HCT116 (cell line): ENCODE results near the gene UVRAG. TPM values are rescaled to one million over a fixed set of nuclear protein-coding genes. Genes with fewer than 3 reads are reported as not detected.

Experiments
- ATAC-seq: fragments of 200-7000 bp; cut with Tn5 transposase; 2 replicates; pipeline ENCODE4 v1.9.1; 2020; ENCODE audit warnings: mild to moderate bottlenecking, moderate library complexity
- BruUV-seq: library from RNA; stranded (reverse); fragments of 400-500 nt; replicated peaks from 2 replicates; lab custom pipeline; 2021; lab: Mats Ljungman, UMichigan
- CTCF ChIA-PET: fragments of 300-600 bp; sonication (Branson Sonifier 250); formaldehyde crosslinking; loops from one replicate; lab custom pipeline; 2021; ENCODE audit warnings: antibody characterized with exemption; lab: Charles Lee
- POLR2A ChIA-PET: fragments of 300-600, 350-600 bp; sonication (Branson Sonifier 250); formaldehyde crosslinking; loops from one replicate; lab custom pipeline; 2021; ENCODE audit warnings: antibody characterized with exemption; lab: Charles Lee
- RAD21 ChIA-PET, 2 experiments: fragments of 300-600 bp; sonication (Branson Sonifier 250); formaldehyde crosslinking; loops; one replicate each; lab custom pipeline; 2023; ENCODE audit warnings: low total read pairs in 2 of 2; ENCODE audit not compliant: uncharacterized antibody in 2 of 2, unreplicated experiment in 2 of 2, low non-redundant PET in 1 of 2; lab: Charles Lee
- DNase-seq: peaks from one replicate; pipeline ENCODE4 v3.0.0-alpha.2; 2010; ENCODE audit warnings: low read depth, low spot score
- H2AFZ ChIP-seq: fragments of 200-600 bp; shearing (Covaris generic), sonication (generic); 2 replicates; pipeline ENCODE4 v1.6.1; 2017; ENCODE audit warnings: low read depth, mixed run types, mixed read lengths, antibody characterized with exemption, low read length; ENCODE audit not compliant: poor library complexity, severe bottlenecking
- H3K27ac ChIP-seq: 2 replicates; pipeline ENCODE4 v1.5.1; 2012; ENCODE audit warnings: low read depth, low read length
- H3K27me3 ChIP-seq: fragments of 200-600 bp; sonication (generic); 2 replicates; pipeline ENCODE4 v1.6.1; 2016; ENCODE audit warnings: mixed run types, low read length, mixed read lengths; ENCODE audit not compliant: insufficient read depth
- H3K36me3 ChIP-seq, 2 experiments: fragments of 200-500 bp in 1 of 2; fragments of 200-600 bp in 1 of 2; sonication (Bioruptor generic) in 1 of 2; sonication (generic) in 1 of 2; 2 replicates each; pipeline versions ENCODE4 v1.5.1 to v1.6.1; 2014 to 2016; ENCODE audit warnings: low read length in 2 of 2, inconsistent platforms in 1 of 2, mixed read lengths in 1 of 2, mixed run types in 1 of 2; ENCODE audit not compliant: insufficient read depth in 2 of 2, control insufficient read depth in 1 of 2
- H3K4me1 ChIP-seq, 2 experiments: fragments of 200-600 bp in 1 of 2; sonication (generic) in 1 of 2; 2 replicates each; pipeline versions ENCODE4 v1.5.1 to v1.6.1; 2012 to 2017; ENCODE audit warnings: low read length in 2 of 2, inconsistent platforms in 1 of 2, mild to moderate bottlenecking in 1 of 2, mixed read lengths in 1 of 2, mixed run types in 1 of 2, moderate library complexity in 1 of 2; ENCODE audit not compliant: insufficient read depth in 2 of 2, control insufficient read depth in 1 of 2
- H3K4me2 ChIP-seq: fragments of 200-600 bp; sonication (generic); 2 replicates; pipeline ENCODE4 v1.6.1; 2017; ENCODE audit warnings: mixed run types, low read length, mixed read lengths
- H3K4me3 ChIP-seq, 2 experiments: fragments of 200-600 bp in 1 of 2; sonication (generic) in 1 of 2; replicated peaks in 1 of 2; 2 replicates each; pipeline ENCODE4 v1.5.1; 2011 to 2016; ENCODE audit warnings: low read length in 2 of 2, control low read depth in 1 of 2, low read depth in 1 of 2, mild to moderate bottlenecking in 1 of 2, mixed read lengths in 1 of 2, mixed run types in 1 of 2
- H3K79me2 ChIP-seq: fragments of 200-600 bp; sonication (generic); 2 replicates; pipeline ENCODE4 v1.6.1; 2017; ENCODE audit warnings: mild to moderate bottlenecking, mixed run types, low read length, moderate library complexity, mixed read lengths; ENCODE audit not compliant: insufficient read depth
- H3K9ac ChIP-seq: fragments of 200-600 bp; sonication (generic); 2 replicates; pipeline ENCODE4 v1.6.1; 2016; ENCODE audit warnings: low read length, mixed read lengths
- H3K9me2 ChIP-seq: fragments of 200-600 bp; sonication (generic), shearing (Covaris generic); 2 replicates; pipeline ENCODE4 v1.6.1; 2017; ENCODE audit warnings: mixed run types, mild to moderate bottlenecking, moderate library complexity; ENCODE audit not compliant: insufficient read depth
- H3K9me3 ChIP-seq, 2 experiments: fragments of 200-500 bp in 1 of 2; fragments of 200-600 bp in 1 of 2; sonication (Bioruptor generic) in 1 of 2; sonication (generic) in 1 of 2; 2 replicates each; pipeline ENCODE4 v1.6.1; 2014 to 2017; ENCODE audit warnings: low read length in 2 of 2, mixed read lengths in 2 of 2, inconsistent platforms in 1 of 2, low read depth in 1 of 2, mild to moderate bottlenecking in 1 of 2, mixed run types in 1 of 2, moderate library complexity in 1 of 2; ENCODE audit not compliant: control insufficient read depth in 1 of 2, insufficient read depth in 1 of 2
- H4K20me1 ChIP-seq: fragments of 200-600 bp; sonication (generic), shearing (Covaris generic); 2 replicates; pipeline ENCODE4 v1.6.1; 2017; ENCODE audit warnings: mixed run types, mild to moderate bottlenecking, moderate library complexity; ENCODE audit not compliant: insufficient read depth
- CBX3 ChIP-seq: IDR thresholded peaks from 2 replicates; pipeline ENCODE4 v1.6.1; 2012; ENCODE audit warnings: low read depth
- CEBPB ChIP-seq: IDR thresholded peaks from 2 replicates; pipeline ENCODE4 v1.6.1; 2012; ENCODE audit warnings: low read depth
- ELF1 ChIP-seq: IDR thresholded peaks from 2 replicates; pipeline ENCODE4 v1.6.1; 2012; ENCODE audit warnings: low read depth, borderline replicate concordance
- EZH2phosphoT487 ChIP-seq: fragments of 200-600 bp; IDR thresholded peaks from 2 replicates; pipeline ENCODE4 v1.6.1; 2018; ENCODE audit warnings: antibody characterized with exemption, borderline replicate concordance
- FOSL1 ChIP-seq: IDR thresholded peaks from 2 replicates; pipeline ENCODE4 v1.6.1; 2012; ENCODE audit warnings: low read depth
- JUND ChIP-seq: IDR thresholded peaks from 2 replicates; pipeline ENCODE4 v1.6.1; 2012
- POLR2A ChIP-seq: IDR thresholded peaks from 2 replicates; pipeline ENCODE4 v1.7.0; 2011; ENCODE audit warnings: borderline replicate concordance; ENCODE audit not compliant: insufficient read depth, insufficient read length; ENCODE audit errors: extremely low read depth
- POLR2AphosphoS5 ChIP-seq: IDR thresholded peaks from 2 replicates; pipeline ENCODE4 v1.6.1; 2011; ENCODE audit warnings: mild to moderate bottlenecking, low read depth, low read length, moderate library complexity
- RAD21 ChIP-seq: IDR thresholded peaks from 2 replicates; pipeline ENCODE4 v1.6.1; 2012; ENCODE audit warnings: low read depth, mild to moderate bottlenecking
- SIN3A ChIP-seq: IDR thresholded peaks from 2 replicates; pipeline ENCODE4 v1.6.1; 2012; ENCODE audit warnings: low read depth
- SRF ChIP-seq: IDR thresholded peaks from 2 replicates; pipeline ENCODE4 v1.6.1; 2012; ENCODE audit warnings: low read depth
- TCF7L2 ChIP-seq: IDR thresholded peaks from 2 replicates; pipeline ENCODE4 v1.7.0; 2011; ENCODE audit warnings: borderline replicate concordance, inconsistent platforms; ENCODE audit not compliant: insufficient read depth, insufficient read length; ENCODE audit errors: extremely low read depth
- YY1 ChIP-seq: IDR thresholded peaks from 2 replicates; pipeline ENCODE4 v1.6.1; 2011; ENCODE audit warnings: low read length, low read depth, moderate library complexity, mild to moderate bottlenecking; ENCODE audit not compliant: insufficient replicate concordance; ENCODE audit errors: extremely low read depth
- ZFX ChIP-seq: fragments of 450-650 bp; IDR thresholded peaks from 2 replicates; pipeline ENCODE4 v1.6.1; 2017
- ZNF274 ChIP-seq: fragments of 200-500 bp; sonication (Bioruptor generic); IDR thresholded peaks from 2 replicates; pipeline ENCODE4 v1.6.1; 2014; ENCODE audit warnings: mild to moderate bottlenecking, low read depth, low read length, inconsistent platforms
- intact Hi-C: fragments of 100-400 bp; cut with micrococcal nuclease; formaldehyde crosslinking; loops from 2 replicates; pipeline ENCODE4 v1.10.0; 2022
- total RNA-seq: library from RNA; stranded (reverse); gene quantifications from one replicate; pipeline ENCODE4 v1.2.1, GENCODE V29; 2021; ENCODE audit not compliant: unreplicated experiment
- TF ChIP-seq, protein P1 (sequence below): IDR thresholded peaks from 2 replicates; pipeline ENCODE4 v1.6.1; 2011; ENCODE audit warnings: mild to moderate bottlenecking, low read length, moderate library complexity; ENCODE audit not compliant: insufficient replicate concordance; ENCODE audit errors: extremely low read depth
- TF ChIP-seq, protein P2 (sequence below): IDR thresholded peaks from 2 replicates; pipeline ENCODE4 v1.6.1; 2012

UVRAG gene
- total RNA-seq, 1 experiment from 2014 or later = 12.3 TPM

DNA sequence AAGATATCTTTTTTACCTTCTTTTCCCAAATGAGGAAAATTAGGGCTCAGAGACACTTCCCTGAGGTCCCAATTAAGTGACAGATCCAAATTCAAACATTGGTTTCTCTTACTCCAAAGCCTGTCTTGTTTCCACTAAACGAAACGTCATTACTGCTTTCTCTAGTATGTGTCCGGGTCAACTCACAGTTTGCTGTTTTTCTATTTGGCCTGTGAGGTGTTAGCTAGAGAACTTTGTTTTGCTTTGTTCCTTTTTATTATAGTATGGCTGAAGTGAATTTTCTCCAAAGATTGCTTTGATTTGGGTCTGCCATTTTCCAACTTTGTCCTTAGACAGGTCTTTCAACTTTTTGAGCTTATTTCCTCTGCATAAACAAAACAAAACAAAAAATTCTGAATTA, 179.6 kb downstream of the UVRAG start:
- ChIA-PET CTCF (no interaction called here), POLR2A (no interaction called here)
- no TSS peak for BruUV-seq

DNA sequence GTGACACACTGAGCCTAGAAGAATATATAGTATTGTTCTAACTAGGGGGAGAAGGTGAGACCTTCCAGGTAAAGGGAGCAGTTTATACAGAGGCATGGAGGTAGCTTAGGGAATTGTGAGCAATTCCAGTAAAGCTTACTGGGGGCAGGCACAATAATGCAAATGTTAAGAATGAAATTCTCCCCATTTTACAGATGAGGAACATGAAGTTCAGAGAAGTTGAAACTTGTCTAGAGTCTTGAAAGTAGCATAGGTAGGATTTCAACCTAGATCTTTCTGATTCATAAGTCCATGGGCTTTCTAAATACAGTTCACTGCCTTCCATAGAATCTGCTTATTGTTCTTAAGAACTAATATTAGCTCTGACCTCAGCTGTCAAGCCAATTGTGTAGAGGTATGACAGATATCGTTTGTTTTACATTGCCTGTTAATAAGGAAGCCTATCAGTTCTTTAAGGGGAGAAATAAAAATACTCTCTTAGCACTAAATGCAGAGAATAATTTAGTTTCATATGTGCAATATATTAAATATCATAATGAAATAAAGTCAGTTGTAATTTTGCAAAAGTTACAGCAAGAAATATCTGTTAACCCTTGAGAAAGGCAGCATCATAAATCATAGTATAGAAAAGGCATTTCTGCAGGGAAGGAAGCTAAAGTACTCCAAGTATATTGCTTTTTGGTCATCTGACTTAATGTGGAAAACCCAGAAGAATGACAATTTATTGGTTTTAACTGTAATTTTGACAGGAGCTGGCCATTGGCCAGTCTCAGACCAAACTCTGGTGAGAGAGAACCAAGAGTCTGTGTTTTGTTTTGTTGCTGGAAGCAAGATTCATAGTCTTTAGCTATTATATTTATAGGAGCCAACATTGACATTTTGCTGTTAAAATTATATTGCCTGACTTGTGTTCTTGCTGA, 181.8 kb downstream of the UVRAG start:
- DNase-seq = no peak
- no peak overlapping the region for H2AFZ ChIP-seq
- RAD21 ChIA-PET = no interaction called here
- H3K27me3 ChIP-seq = no peaks in the 10 kb centered on the region
- no TSS peak for BruUV-seq
- no peaks in the 10 kb centered on the region for H3K79me2 ChIP-seq
- no peaks in the 10 kb centered on the region for H4K20me1 ChIP-seq
- no peaks in the 10 kb centered on the region for H3K9me3 ChIP-seq
- H3K4me2 ChIP-seq = no peak overlapping the region
- H3K4me1 ChIP-seq = no peaks in the 10 kb centered on the region
- intact Hi-C loops = no loop called here
- no peak overlapping the region for H3K27ac ChIP-seq
- POLR2A ChIA-PET = no interaction called here
- no peaks in the 10 kb centered on the region for H3K9me2 ChIP-seq
- H3K36me3 ChIP-seq = no peaks in the 10 kb centered on the region
- no peak overlapping the region for H3K9ac ChIP-seq
- no peak overlapping the region for H3K4me3 ChIP-seq
- CTCF ChIA-PET = no interaction called here
- ATAC-seq = no peak
- no peak for TF ChIP-seq RAD21
- TF ChIP-seq FOSL1 = no peak
- TF ChIP-seq TCF7L2 = no peak
- no peak for TF ChIP-seq CEBPB
- no peak for TF ChIP-seq POLR2AphosphoS5
- no peak for TF ChIP-seq POLR2A
- TF ChIP-seq, protein P1, sequence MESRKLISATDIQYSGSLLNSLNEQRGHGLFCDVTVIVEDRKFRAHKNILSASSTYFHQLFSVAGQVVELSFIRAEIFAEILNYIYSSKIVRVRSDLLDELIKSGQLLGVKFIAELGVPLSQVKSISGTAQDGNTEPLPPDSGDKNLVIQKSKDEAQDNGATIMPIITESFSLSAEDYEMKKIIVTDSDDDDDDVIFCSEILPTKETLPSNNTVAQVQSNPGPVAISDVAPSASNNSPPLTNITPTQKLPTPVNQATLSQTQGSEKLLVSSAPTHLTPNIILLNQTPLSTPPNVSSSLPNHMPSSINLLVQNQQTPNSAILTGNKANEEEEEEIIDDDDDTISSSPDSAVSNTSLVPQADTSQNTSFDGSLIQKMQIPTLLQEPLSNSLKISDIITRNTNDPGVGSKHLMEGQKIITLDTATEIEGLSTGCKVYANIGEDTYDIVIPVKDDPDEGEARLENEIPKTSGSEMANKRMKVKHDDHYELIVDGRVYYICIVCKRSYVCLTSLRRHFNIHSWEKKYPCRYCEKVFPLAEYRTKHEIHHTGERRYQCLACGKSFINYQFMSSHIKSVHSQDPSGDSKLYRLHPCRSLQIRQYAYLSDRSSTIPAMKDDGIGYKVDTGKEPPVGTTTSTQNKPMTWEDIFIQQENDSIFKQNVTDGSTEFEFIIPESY = no peak
- TF ChIP-seq, protein P2, sequence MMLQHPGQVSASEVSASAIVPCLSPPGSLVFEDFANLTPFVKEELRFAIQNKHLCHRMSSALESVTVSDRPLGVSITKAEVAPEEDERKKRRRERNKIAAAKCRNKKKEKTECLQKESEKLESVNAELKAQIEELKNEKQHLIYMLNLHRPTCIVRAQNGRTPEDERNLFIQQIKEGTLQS = no peak
- no peak for TF ChIP-seq YY1
- no peak for TF ChIP-seq ELF1
- no peak for TF ChIP-seq SIN3A
- TF ChIP-seq SRF = no peak
- no peak for TF ChIP-seq ZNF274

More for the DNA sequence above, 179.6 kb downstream of the UVRAG start:
- H3K9me2 ChIP-seq = no peaks in the 10 kb centered on the region
- no peak overlapping the region for H3K27ac ChIP-seq
- no peaks in the 10 kb centered on the region for H4K20me1 ChIP-seq
- RAD21 ChIA-PET = no interaction called here
- H3K36me3 ChIP-seq = no peaks in the 10 kb centered on the region
- no peak overlapping the region for H3K4me3 ChIP-seq
- no peak for DNase-seq
- intact Hi-C loops = no loop called here
- H3K9ac ChIP-seq = no peak overlapping the region
- H2AFZ ChIP-seq = no peak overlapping the region
- no peak overlapping the region for H3K4me2 ChIP-seq
- no peak for TF ChIP-seq FOSL1
- TF ChIP-seq ZNF274 = no peak
- TF ChIP-seq RAD21 = no peak
- TF ChIP-seq EZH2phosphoT487 = no peak
- TF ChIP-seq ZFX = no peak
- TF ChIP-seq, protein P2 = no peak
- TF ChIP-seq YY1 = no peak
- TF ChIP-seq ELF1 = no peak
- no peak for TF ChIP-seq TCF7L2
- TF ChIP-seq JUND = no peak
- no peak for TF ChIP-seq CBX3
- TF ChIP-seq, all 23 proteins: peak for 0
- Histone ChIP-seq H3K27me3 (no peaks in the 10 kb centered on the region), H3K4me1 (no peaks in the 10 kb centered on the region), H3K79me2 (no peaks in the 10 kb centered on the region), H3K9me3 (no peaks in the 10 kb centered on the region)
- no peak for ATAC-seq
